ES-I3 (cell line): ENCODE data around the gene NRXN3.

Source experiments
- H3K36me3 ChIP-seq: 2 replicates; pipeline ENCODE4 v1.6.1; 2013; ENCODE audit warnings: mild to moderate bottlenecking, low read length, control low read depth, moderate library complexity; ENCODE audit not compliant: insufficient read depth
- H3K4me1 ChIP-seq: 2 replicates; pipeline ENCODE4 v1.6.1; 2013; ENCODE audit warnings: mild to moderate bottlenecking, control low read depth, low read length; ENCODE audit not compliant: insufficient read depth
- H3K9ac ChIP-seq: 2 replicates; pipeline ENCODE4 v1.6.1; 2013; ENCODE audit warnings: low read depth, mild to moderate bottlenecking, low read length, moderate library complexity
- H3K9me3 ChIP-seq: 2 replicates; pipeline ENCODE4 v1.6.1; 2013; ENCODE audit warnings: mild to moderate bottlenecking, low read length, moderate library complexity; ENCODE audit not compliant: control insufficient read depth, insufficient read depth

Gene NRXN3

DNA sequence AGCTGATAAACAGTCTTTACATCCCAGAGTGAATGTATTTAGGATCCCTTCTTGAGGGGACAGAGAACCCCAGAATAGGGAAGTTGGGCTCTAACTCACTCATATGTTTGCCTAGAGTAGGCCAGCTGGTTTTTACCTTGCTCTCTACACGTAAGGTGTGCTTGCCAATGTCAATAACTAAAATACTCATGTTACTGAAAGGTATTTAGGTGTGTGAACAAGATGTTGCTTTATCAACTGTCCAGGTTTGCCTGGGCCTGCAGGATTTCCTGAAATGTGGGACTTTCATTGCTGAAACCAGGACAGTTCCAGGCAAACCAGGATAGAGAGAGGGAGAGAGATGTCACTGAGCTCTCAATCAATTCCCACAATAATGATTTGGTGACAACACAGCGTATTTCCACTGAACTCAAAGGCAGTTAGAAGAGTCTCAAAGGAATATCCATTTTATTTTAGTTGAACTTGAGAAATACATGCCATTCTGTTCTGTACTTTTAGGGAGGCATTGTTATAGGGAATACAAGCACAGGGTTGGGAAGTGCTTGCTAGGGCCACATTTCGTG, 171.7 kb downstream of the NRXN3 start:
- Histone ChIP-seq H3K9me3 (no peaks in the 10 kb centered on the region), H3K9ac (no peak overlapping the region), H3K4me1 (no peaks in the 10 kb centered on the region), H3K36me3 (no peaks in the 10 kb centered on the region)

DNA sequence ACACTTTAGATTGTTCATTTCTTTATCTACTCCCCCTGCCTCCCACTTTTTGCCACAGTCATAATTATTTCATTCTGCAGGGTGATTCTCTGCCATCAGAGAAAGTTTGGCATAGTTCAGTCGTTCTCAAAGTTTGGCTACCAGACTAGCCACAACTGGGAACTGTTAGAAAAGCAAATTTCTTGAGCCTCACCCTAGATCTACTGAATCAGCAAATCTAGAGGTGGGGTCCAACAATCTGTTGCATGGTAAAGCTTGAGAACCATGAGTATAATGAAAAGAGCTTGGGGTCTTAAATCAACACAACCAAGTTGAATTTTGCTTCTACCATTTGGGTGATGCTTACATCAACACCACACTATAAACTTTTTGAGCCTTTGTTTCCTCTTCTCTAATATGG, 172.7 kb downstream of the NRXN3 start:
- H3K36me3 ChIP-seq, result no peaks in the 10 kb centered on the region
- H3K9me3 ChIP-seq, result no peaks in the 10 kb centered on the region
- no peaks in the 10 kb centered on the region for H3K4me1 ChIP-seq
- H3K9ac ChIP-seq, result no peak overlapping the region

DNA sequence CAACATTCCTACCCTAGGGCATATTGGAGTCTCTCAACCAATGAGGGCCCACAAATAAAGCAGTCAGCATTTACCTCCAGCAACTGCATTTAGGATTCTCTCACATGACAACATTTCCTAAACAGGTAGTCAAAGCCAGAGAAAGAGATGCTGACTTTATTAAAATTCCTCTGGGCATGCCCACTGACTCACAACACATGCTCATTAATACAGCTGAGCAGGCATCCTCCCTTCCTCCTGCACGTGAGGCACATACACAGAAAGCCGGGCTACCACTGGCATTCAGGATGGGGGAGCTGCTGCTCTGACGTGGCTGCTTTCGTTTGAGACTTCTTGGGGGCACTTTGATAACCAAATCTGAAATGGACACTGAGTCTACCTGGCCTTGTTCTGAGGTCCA, 174.1 kb downstream of the NRXN3 start:
- Histone ChIP-seq H3K4me1 (no peaks in the 10 kb centered on the region), H3K9me3 (no peaks in the 10 kb centered on the region), H3K9ac (no peak overlapping the region), H3K36me3 (no peaks in the 10 kb centered on the region)

DNA sequence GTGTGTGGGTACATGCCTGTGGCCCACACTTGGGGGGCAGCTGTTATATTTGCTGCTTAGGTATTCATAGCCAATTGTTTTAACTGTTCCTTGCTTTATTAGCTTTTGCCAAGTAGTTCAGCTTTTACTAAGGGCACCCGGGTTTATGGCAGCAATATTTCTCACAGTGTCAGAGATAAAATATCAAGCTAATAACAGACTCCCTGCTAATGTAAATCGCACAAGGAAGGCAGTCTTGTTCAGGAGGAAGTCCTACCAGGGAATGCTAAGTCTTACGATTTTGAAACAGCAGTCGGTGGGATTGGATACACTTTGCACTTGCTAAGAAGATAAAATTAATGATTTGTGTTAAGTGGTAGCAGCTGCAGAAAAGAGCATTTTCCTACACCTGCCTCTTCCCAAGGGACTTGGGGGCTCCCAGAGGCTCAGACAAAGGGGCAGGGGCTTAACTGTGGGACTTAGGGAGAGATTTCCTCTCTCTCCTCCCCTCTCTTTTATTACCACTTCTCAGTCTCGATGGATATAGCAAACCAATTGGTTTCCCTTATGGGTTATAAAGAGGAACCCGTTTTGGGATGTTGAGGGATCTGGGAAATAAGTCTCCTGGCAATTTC, 175.1 kb downstream of the NRXN3 start:
- Histone ChIP-seq H3K9ac (no peak overlapping the region), H3K4me1 (no peaks in the 10 kb centered on the region), H3K9me3 (no peaks in the 10 kb centered on the region), H3K36me3 (no peaks in the 10 kb centered on the region)

DNA sequence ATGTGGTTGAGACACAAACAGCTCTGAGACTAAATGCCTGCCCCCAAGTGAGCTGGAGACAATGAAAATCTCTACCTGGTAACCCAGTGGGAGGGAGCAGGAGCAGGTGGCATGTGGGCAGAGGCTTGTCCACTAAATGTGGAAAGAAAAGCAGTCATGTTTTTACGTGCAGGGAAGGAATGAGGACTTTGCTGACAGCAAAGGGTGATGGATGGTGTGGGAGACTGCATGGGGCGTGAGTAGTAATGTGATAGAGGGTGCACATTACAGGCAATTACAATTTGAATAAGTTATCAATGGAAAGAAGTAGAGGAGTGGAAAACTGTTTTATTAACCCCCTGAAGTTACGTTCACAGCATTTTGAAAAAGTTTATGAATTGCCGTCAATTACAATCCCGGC, 176.6 kb downstream of the NRXN3 start:
- Histone ChIP-seq H3K4me1 (no peaks in the 10 kb centered on the region), H3K36me3 (no peaks in the 10 kb centered on the region), H3K9me3 (no peaks in the 10 kb centered on the region), H3K9ac (no peak overlapping the region)

DNA sequence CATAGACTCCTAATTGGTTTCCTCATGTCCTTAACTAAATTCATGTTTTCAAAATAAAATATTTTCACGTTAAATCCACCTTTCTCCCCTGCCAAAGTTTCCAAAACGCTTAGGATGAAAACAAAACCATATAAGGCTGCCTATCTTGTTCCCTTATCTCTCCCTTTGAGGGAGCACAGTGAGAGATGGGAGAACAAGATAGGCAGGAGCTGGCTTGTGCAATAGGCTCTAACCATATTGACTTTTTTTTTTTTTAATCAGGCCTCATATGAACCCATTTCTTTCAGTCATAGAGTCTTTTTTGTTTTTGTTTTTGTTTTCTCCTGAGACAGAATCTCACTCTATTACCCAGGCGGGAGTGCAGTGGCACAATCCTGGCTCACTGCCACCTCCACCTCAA, 184.9 kb downstream of the NRXN3 start:
- no peaks in the 10 kb centered on the region for H3K4me1 ChIP-seq
- H3K9ac ChIP-seq, result no peak overlapping the region
- no peaks in the 10 kb centered on the region for H3K36me3 ChIP-seq
- H3K9me3 ChIP-seq, result no peaks in the 10 kb centered on the region

DNA sequence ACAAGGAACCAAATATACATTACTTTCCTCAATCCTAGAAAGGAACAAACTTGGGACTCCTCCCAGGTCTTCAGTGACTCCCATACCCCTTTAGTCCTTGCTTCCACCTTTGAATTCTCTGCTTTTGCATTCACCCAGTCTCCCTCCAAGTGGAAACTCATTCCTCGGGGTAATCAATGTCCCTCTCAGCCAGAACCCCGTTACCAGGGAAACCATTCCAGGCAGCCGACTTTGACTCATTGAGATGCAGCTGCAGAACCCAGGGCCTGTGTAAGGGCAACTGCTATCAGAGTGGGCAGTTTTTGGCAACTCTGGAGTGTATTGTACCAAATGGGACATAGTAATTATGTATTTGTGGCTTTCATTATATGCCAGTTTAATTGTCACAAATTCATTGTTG, 186.2 kb downstream of the NRXN3 start:
- Histone ChIP-seq H3K9ac (no peak overlapping the region), H3K36me3 (no peaks in the 10 kb centered on the region), H3K9me3 (no peaks in the 10 kb centered on the region), H3K4me1 (no peaks in the 10 kb centered on the region)

DNA sequence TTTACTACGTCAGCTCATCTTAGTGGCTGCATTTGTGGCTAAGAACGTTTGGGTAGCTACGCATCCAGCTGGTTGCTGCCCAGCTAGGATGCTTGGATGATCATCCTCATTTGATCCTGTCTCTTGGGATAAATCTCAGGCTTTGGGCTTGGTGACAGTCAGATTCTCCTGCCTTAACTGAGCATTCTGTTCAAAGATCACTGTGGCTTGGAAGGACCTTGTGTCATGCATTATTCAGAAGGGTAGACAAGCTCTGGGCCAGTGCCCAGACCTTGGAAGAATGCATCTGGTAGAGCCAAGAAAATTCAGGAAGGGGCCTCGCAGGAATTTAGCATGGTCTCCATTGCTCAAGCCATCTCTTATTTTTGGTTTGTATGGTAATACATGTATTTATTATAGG, 188.4 kb downstream of the NRXN3 start:
- H3K9me3 ChIP-seq, result no peaks in the 10 kb centered on the region
- no peak overlapping the region for H3K9ac ChIP-seq
- H3K36me3 ChIP-seq, result no peaks in the 10 kb centered on the region
- no peaks in the 10 kb centered on the region for H3K4me1 ChIP-seq

DNA sequence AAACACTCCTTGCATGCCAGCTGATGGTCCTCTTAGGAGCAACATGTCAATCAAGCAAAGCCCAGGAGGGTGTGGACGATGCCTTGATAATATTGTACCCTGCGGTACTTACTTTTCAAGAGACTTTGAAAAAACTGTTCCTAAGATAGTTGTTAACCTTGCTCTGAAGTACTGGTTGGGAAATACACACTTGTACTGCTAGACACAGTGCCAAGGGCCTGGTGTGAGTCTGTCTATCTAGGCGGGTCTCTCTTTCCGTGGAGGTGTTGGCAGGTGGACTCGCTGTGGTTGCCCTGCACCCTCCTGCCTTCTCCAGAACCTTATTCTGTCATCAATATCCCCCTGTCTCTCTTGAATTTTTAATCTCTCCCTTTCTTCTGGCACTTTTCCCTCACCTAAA, 189.4 kb downstream of the NRXN3 start:
- Histone ChIP-seq H3K4me1 (no peaks in the 10 kb centered on the region), H3K9ac (no peak overlapping the region), H3K36me3 (no peaks in the 10 kb centered on the region), H3K9me3 (no peaks in the 10 kb centered on the region)

DNA sequence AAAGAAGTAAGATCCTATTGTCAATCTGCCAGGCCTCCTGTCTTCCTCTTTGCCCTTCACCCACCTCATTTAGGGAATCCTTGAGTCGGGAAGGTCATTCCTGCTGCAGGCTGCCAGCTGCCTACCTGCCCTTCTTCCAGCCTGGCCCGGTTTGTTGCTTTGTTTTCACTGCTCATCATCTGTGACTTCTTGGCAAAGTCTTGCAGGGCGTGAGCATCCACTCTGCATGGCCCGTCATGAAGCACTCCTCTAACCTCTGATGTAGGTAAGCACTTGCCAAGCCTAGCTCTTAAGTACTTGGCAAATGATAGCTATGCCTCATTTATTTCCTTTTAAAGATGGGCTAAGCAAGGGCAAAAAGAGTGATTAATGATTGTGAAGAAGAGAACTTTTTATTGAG, 192.8 kb downstream of the NRXN3 start:
- H3K9me3 ChIP-seq, result no peaks in the 10 kb centered on the region
- H3K4me1 ChIP-seq, result peaks cover 5% of the 10 kb centered on the region; the same call in 1 of the 2 replicates
- H3K36me3 ChIP-seq, result no peaks in the 10 kb centered on the region
- H3K9ac ChIP-seq, result no peak overlapping the region

DNA sequence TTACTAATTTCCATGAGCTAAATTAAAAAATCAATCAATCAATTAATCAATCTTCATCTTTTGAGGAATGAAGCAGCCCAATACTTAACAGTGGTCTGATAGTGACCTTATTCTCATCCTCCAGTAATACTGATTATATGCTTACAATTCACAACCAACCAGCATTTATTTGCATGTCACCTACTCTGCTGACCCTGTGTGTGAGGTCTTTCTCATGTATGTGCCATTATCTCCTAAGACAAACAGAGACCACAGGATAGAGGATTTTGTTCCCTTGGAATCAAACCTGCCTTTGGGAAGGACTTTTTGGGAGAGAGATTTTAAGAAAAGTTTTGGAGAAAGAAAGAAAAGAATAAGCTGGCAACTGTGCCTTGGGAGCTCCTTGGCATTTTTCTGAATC, 197.2 kb downstream of the NRXN3 start:
- Histone ChIP-seq H3K4me1 (peaks cover 5% of the 10 kb centered on the region; the same call in 1 of the 2 replicates), H3K9ac (no peak overlapping the region), H3K36me3 (no peaks in the 10 kb centered on the region), H3K9me3 (no peaks in the 10 kb centered on the region)

DNA sequence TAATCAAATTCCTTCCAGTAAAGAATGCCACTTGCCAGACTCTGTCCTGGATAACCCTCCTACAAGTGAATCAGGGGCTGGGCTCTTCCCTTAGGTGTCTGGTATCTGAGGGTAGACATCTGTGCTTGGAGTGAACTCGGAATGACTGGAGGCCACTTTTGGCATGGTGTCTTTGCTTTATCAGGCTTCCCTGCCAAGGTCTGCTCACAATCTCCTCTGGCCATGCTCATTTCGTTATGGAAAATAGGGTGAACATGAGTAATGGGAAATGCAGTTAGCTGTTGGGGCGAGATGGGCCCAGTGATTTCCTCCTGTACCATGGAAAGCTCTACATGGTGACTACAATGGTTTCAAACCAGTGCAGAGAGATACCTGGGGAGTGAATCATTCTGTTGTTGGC, 212.9 kb downstream of the NRXN3 start:
- no peaks in the 10 kb centered on the region for H3K4me1 ChIP-seq
- H3K9me3 ChIP-seq, result no peaks in the 10 kb centered on the region
- no peak overlapping the region for H3K9ac ChIP-seq
- no peaks in the 10 kb centered on the region for H3K36me3 ChIP-seq

DNA sequence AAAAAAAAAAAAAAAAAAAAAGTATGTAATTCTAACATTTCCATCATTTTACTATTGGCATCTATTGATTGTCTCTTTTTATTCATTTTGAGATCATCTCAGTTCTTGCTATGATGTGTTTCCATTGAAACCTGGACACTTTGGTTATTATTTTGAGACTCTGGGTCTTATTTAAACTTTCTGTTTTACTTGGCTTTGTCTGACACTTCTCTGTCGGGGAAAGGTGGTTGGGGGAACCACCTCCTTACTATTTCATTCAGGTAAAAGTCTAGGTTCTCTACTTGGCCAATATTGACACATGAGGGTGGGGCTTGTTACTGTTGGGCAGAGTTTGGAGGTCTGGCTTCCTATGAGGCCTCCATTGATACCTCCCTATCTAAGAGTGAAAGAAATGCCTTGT, 228.0 kb downstream of the NRXN3 start:
- Histone ChIP-seq H3K4me1 (peaks cover 3% of the 10 kb centered on the region; the same call in 1 of the 2 replicates), H3K9me3 (no peaks in the 10 kb centered on the region), H3K36me3 (no peaks in the 10 kb centered on the region), H3K9ac (no peak overlapping the region)

DNA sequence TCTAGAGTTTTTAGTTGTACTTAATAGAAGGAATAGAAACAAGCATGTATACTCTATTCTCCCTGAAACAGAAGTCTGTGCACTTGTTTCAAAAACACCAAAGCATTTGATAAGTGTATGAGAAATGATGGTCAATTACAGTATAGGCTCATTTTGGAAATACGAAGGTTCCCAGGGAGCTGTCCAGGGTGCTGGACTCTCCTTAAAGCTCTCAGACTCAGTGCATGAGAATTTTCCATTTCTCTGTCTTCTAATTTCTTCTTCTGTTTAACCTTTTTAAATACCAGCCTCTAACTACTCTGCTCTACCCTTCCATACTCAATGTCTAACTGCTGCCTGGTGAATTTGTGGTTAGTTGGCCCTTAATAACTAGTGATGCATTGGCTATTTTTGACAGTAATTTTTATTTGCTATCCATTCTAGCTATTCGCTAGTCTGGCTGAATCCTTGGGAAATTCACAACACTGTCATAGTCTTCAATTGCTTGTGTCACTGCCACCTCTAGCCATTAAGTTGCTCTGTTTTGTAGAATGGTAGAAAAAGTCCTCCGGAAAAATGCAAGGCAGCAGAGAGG, 229.2 kb downstream of the NRXN3 start:
- peaks cover 9% of the 10 kb centered on the region for H3K4me1 ChIP-seq
- H3K36me3 ChIP-seq, result no peaks in the 10 kb centered on the region
- no peak overlapping the region for H3K9ac ChIP-seq
- no peaks in the 10 kb centered on the region for H3K9me3 ChIP-seq

DNA sequence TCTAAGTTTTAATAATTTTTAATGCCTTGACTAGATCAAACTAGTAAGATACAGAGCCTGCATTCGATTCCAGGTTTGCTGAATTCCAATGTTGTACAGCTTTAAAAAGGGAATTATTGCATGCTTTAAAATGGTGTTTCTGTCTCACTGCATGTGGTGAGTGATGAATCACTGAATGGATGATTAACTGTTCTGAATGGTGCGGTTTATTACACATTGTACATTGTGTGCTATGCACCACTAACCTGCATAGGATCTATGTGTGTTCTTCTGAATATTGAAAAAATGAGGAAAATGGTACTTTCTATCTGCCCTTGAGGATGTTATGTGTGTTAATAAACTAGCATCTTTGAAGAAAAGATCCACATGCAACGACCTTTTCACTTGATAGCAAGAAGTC, 231.7 kb downstream of the NRXN3 start:
- no peak overlapping the region for H3K9ac ChIP-seq
- no peaks in the 10 kb centered on the region for H3K36me3 ChIP-seq
- no peaks in the 10 kb centered on the region for H3K9me3 ChIP-seq
- peaks cover 9% of the 10 kb centered on the region for H3K4me1 ChIP-seq
